ENCODE results near the gene KRTAP20-3.

- TF ChIP-seq CTCF (IDR thresholded peaks at IDR 0.05; ENCODE audit: low read depth, low read length, poor library complexity, severe bottlenecking) = no peak
- no peak for TF ChIP-seq EZH2phosphoT487 (IDR thresholded peaks at IDR 0.05; ENCODE audit: borderline replicate concordance, low read length)
Measured at GRCh38 chr21:30620080-30620479, 22.6 kb upstream of the KRTAP20-3 start.
